ENCODE results near the gene GNG11.

Gene GNG11

GRCh38 chr7:93921607-93922566 lies at the start of gene GNG11:
Gene GNG11, plus strand, starts transcription at chr7:93921735. Its CDS starts 403 bp downstream, at chr7:93922138.
- in situ Hi-C loops (cut with HindIII; ENCODE audit: low sequenced_read_pairs): no loop called here

GRCh38 chr7:93873998-93874574 lies 47.4 kb upstream of the GNG11 start:
- in situ Hi-C loops (cut with HindIII; ENCODE audit: low sequenced_read_pairs): no loop called here

GRCh38 chr7:93877742-93878141 lies 43.8 kb upstream of the GNG11 start:
- in situ Hi-C loops (cut with HindIII; ENCODE audit: low sequenced_read_pairs): no loop called here

GRCh38 chr7:93879356-93879755 lies 42.2 kb upstream of the GNG11 start:
- in situ Hi-C loops (cut with HindIII; ENCODE audit: low sequenced_read_pairs): no loop called here

- in situ Hi-C loops (cut with HindIII; ENCODE audit: low sequenced_read_pairs): no loop called here
Measured at GRCh38 chr7:93882468-93882867, 39.1 kb upstream of the GNG11 start.

- in situ Hi-C loops (cut with HindIII; ENCODE audit: low sequenced_read_pairs): no loop called here
Measured at GRCh38 chr7:93883078-93883916, 38.2 kb upstream of the GNG11 start.

GRCh38 chr7:93883917-93884345 lies 37.6 kb upstream of the GNG11 start:
- in situ Hi-C loops (cut with HindIII; ENCODE audit: low sequenced_read_pairs): no loop called here

- in situ Hi-C loops (cut with HindIII; ENCODE audit: low sequenced_read_pairs): no loop called here
Measured at GRCh38 chr7:93884541-93884940, 37.0 kb upstream of the GNG11 start.

- in situ Hi-C loops (cut with HindIII; ENCODE audit: low sequenced_read_pairs): no loop called here
Measured at GRCh38 chr7:93889261-93889660, 32.3 kb upstream of the GNG11 start.

GRCh38 chr7:93890041-93890463 lies 31.5 kb upstream of the GNG11 start:
- in situ Hi-C loops (cut with HindIII; ENCODE audit: low sequenced_read_pairs): no loop called here

- in situ Hi-C loops (cut with HindIII; ENCODE audit: low sequenced_read_pairs): no loop called here
Measured at GRCh38 chr7:93890464-93891068, 31.0 kb upstream of the GNG11 start, which contains the start of gene TFPI2. Gene TFPI2, minus strand, starts transcription at chr7:93890753. Its CDS starts 75 bp downstream, at chr7:93890678.

GRCh38 chr7:93894426-93894825 lies 27.1 kb upstream of the GNG11 start:
- in situ Hi-C loops (cut with HindIII; ENCODE audit: low sequenced_read_pairs): no loop called here

- in situ Hi-C loops (cut with HindIII; ENCODE audit: low sequenced_read_pairs): no loop called here
Measured at GRCh38 chr7:93894966-93895640, 26.4 kb upstream of the GNG11 start.

- in situ Hi-C loops (cut with HindIII; ENCODE audit: low sequenced_read_pairs): no loop called here
Measured at GRCh38 chr7:93895859-93896600, 25.5 kb upstream of the GNG11 start.

GRCh38 chr7:93897680-93898079 lies 23.9 kb upstream of the GNG11 start:
- in situ Hi-C loops (cut with HindIII; ENCODE audit: low sequenced_read_pairs): no loop called here

GRCh38 chr7:93902777-93903423 lies 18.6 kb upstream of the GNG11 start:
- in situ Hi-C loops (cut with HindIII; ENCODE audit: low sequenced_read_pairs): no loop called here

- in situ Hi-C loops (cut with HindIII; ENCODE audit: low sequenced_read_pairs): no loop called here
Measured at GRCh38 chr7:93906267-93906666, 15.3 kb upstream of the GNG11 start, which contains the start of gene GNGT1. Gene GNGT1, plus strand, starts transcription at chr7:93906567. Its CDS starts 180 bp downstream, at chr7:93906747.

- in situ Hi-C loops (cut with HindIII; ENCODE audit: low sequenced_read_pairs): no loop called here
Measured at GRCh38 chr7:93910076-93910994, 11.2 kb upstream of the GNG11 start.

All from DLD1 (cell line).